NCI-H1105 treated with DMSO at 0.1 percent for 48 hours (cell line): ENCODE measurements around the gene TGM3.

ENCODE experiments used
- DNase-seq: peaks from one replicate; lab custom pipeline; 2025; lab: John Stamatoyannopoulos, UW

TGM3 gene

DNA sequence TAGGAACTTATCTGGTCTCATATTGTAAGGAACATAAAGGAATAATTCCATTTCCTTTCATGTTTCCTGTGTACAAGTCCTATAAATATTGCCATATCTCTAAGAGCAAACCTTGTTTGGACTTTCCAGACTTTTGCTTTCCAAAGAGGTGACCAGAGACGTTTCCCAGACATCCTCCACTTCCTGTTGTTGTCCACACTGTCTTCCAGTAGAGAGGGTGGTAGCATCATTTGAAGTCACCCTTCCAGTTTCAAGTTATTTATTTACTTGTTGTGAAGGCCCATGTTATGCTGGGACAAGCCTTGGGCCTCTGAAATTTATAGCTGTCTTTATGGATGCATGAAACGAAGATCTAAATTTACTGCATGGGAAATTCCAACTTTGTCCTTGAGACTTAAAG lies 10.6 kb upstream of the TGM3 start:
- no peak for DNase-seq

DNA sequence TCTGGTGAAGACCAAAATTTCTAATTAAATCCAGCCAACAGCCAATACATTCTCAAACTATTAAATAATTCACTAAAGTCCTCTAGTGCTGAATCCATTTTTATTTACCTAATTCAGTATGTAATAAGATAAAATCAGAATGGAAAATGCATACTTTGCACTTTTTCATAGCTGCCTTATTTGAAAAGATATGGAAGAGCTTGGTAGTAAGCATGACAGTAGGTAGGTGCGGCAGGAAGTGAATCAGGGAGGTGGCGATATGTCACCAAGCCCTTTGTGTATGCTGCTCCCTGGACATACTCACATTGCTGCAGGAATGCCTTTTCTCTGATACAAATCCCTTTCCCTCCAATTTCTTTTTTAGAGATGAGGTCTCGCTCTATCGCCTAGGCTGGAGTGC lies 10.2 kb upstream of the TGM3 start:
- no peak for DNase-seq

- no peak for DNase-seq
These were observed 8.3 kb upstream of the TGM3 start for GRCh38 chr20:2287504-2287903.

DNA sequence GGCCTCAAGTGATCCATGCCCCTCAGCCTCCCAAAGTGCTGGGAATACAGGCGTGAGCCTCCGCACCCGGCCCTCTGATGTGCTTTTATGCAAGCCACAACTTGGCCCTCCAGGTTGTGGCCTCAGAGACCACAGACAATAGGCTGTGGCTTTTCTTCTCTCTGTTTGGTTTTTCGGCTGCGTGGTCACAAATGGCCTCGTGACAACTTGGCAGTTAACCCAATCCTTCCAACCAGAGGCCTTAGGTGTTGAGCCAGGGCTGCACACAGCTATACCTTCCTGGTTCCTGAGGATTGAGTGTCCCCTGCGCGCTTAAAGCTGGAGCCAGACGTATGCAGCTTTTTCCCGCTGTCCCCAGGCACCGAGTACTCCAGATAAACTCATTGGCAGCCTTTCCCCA lies 6.3 kb upstream of the TGM3 start:
- DNase-seq = no peak

GRCh38 chr20:2290486-2290885 lies 5.3 kb upstream of the TGM3 start:
- DNase-seq = no peak

GRCh38 chr20:2292416-2293110 lies 3.2 kb upstream of the TGM3 start:
- DNase-seq = no peak

DNA sequence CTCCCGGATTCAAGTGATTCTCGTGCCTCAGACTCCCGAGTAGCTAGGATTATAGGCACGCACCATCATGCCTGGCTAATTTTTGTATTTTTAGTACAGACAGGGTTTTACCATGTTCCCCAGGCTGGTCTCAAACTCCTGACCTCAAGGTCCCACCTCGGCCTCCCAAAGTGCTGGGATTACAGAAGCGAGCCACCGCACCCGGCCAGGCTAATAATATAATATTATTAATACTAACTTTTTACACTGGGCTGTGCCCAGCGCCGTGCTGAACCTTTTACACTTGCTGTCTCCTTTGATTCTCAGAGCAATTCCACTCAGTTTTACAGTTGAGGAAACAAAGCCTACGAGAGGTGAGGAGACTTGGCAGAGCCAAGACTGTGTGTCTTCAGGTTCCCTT lies 2.3 kb upstream of the TGM3 start:
- no peak for DNase-seq

- DNase-seq = no peak
These were observed 1.8 kb upstream of the TGM3 start for GRCh38 chr20:2293971-2294370.

DNA sequence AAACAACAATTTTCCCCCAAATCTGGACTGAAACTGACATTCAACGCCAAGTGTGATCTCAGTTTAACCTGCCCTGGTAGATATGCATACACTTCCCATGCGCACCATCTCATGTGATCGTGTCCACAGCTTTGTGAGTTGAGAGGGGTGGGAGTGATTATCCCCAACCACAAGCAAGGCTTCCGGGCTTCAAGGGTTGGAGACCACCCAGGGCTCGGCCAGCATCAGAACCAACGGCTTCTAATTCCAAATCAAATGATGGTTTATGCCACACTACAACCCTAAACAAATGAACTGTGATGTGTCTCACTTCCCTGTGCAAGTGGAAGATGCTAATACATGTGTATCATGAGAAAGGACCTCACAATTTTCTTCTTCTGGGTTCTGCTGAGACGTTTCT lies 515 bp upstream of the TGM3 start:
- no peak for DNase-seq

DNA sequence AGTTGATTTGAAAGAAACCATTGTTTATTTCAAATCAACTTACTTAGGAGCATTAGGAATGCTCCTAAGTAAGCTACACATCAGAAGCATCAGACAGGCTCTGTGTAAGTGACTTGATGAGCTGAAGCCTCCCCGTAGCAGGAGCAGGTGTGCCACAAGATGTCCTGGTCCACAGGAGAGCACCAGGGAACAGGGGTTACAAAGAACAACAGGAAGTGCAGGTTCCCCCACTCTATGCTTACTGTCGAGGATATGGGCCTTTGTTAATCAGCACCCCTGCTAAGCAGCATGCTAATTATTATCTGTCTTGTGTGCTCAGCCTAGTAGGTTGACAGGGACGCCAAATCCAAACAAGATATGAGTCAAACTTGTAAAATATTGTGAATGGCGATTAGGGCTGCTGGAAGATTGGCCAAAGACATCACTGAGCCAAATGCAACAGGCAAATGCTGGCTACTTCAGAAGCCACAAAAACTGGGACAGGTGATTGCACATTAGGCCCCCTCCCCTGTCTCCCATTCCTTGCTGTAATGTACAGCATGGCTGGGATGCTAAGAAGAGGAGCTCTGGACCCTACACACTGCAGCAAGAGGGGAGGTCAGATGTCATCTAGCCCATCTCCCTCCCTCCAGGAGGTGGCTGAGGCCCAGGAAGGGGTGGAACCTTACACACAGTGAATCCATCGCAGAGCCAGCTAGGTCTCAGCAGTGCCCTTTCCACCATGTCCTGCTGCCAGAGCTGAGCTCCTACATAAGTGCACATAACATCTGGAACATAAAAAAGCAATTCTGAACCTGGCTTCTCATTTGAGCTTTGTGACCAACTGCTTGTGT lies 939 bp downstream of the TGM3 start:
- DNase-seq = no peak

GRCh38 chr20:2297357-2297728 lies 1.5 kb downstream of the TGM3 start:
- no peak for DNase-seq

GRCh38 chr20:2298116-2298515 lies 2.3 kb downstream of the TGM3 start:
- no peak for DNase-seq

GRCh38 chr20:2298701-2299100 lies 2.9 kb downstream of the TGM3 start:
- no peak for DNase-seq

GRCh38 chr20:2299301-2299700 lies 3.5 kb downstream of the TGM3 start:
- no peak for DNase-seq

- no peak for DNase-seq
These were observed 4.2 kb downstream of the TGM3 start for GRCh38 chr20:2300002-2300401.

DNA sequence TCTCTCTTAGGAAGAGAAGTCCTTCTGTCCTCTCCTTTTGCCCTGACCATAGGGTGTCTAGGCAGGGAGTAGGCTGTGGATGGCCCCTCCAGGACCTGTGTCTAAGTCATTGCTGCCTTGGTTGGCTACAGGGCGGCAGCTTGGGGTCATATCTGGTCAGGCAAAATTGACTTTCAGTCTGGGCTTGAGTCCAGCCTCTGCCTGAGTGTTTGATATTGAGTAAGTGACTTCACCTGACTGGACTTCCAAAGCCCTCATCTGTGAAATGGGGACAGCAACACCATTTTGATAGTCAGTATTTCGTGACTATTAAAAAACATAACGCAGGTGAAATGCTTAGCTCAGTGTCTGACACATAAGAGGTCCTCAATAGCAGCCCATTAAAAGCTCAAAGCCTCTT lies 4.6 kb downstream of the TGM3 start:
- DNase-seq = no peak

DNA sequence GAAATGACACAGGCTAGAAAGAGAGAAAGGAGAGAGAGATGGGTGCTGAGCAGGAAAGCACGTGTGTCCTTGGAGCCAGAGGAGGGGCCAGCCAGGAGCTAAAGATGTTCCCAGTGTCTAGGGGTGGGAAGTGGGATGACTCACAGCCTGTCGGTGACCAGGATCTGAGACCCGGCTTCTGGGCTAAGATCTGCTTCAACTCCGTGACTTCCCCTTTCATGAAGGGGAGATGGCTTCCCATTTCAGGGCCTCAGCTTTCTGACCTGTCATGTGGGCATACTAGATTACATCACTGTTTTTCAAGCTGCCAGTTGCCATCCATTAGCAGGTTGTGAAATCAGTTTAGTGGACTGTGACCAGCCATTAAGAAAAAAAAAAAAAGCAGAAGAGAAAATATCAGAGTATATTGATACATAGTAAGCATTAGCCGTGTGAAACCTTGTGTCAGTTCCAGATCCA lies 5.4 kb downstream of the TGM3 start:
- DNase-seq = no peak

GRCh38 chr20:2302384-2303060 lies 6.7 kb downstream of the TGM3 start:
- no peak for DNase-seq

DNA sequence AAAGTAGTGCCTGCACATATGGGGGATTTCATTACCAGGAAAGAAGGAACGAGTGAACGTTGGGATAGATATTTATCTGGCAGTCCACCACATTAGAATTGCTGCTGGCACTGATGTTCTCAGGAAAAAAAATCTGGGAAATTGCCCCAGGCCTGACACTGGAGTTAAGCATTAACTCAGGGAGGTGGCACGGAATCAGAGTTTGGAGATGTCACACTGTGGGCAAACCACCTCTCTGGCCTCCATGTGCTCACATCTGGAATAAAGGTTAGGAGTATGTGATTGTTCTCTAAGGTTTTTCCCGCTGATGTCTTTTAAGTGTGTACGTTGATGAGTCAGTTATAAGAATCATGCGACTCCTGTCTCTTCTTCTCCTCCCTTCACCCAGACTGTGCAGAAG lies 7.9 kb downstream of the TGM3 start:
- no peak for DNase-seq

- no peak for DNase-seq
These were observed 8.4 kb downstream of the TGM3 start for GRCh38 chr20:2304180-2304579.

- DNase-seq = no peak
These were observed 9.2 kb downstream of the TGM3 start for GRCh38 chr20:2305029-2305428.

- DNase-seq = no peak
These were observed 9.7 kb downstream of the TGM3 start for GRCh38 chr20:2305479-2305878.

DNA sequence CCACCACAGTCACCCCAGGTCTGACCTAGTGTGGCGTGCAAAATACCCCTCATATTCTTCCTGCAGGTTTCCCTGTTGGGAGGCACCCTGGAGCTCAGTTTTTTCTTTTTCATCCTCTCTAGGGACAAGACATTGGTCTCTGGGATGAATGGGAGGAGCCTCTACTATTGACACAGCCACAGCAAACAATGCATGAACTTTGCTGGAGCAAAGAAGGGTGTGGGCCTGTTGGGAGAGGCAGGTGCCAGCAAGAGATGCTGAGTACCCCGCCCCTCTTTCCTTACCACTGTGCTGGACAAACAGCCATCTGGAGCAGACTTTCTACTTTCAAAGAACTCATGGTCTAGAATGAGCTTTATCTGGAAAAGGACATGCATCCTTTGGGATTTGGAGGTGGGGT lies 10.1 kb downstream of the TGM3 start:
- DNase-seq = peak; percentile 51
